ENCODE measurements around the gene PDAP1.

The PDAP1 gene

GRCh38 chr7:99409806-99410205, 1.4 kb upstream of the PDAP1 start:
- H3K9ac ChIP-seq (ENCODE audit: low read depth in 1 of 2, low read length in 2 of 2), result peak overlapping the region; percentile 95 to 98
- H3K27ac ChIP-seq (ENCODE audit: low read depth in 2 of 2, low read length in 2 of 2), result no peak overlapping the region
- peaks cover 21 to 22% of the 10 kb centered on the region in 2 donors for H3K4me1 ChIP-seq (ENCODE audit: control insufficient read depth in 2 of 2, insufficient read depth in 2 of 2, low read length in 2 of 2)
- no peaks in the 10 kb centered on the region for H3K27me3 ChIP-seq (ENCODE audit: control insufficient read depth in 2 of 2, insufficient read depth in 2 of 2, low read length in 2 of 2)
- peaks cover 31 to 33% of the 10 kb centered on the region in 2 donors for H3K36me3 ChIP-seq (ENCODE audit: control insufficient read depth in 2 of 2, insufficient read depth in 2 of 2, low read length in 2 of 2)
- H3K4me3 ChIP-seq (ENCODE audit: low read length in 2 of 2), result peak overlapping the region; percentile 88 to 99
- H3K9me3 ChIP-seq (ENCODE audit: control insufficient read depth in 2 of 2, low read length in 2 of 2), result no peaks in the 10 kb centered on the region

GRCh38 chr7:99409192-99409572, 785 bp upstream of the PDAP1 start:
- H3K4me3 ChIP-seq (ENCODE audit: low read length in 2 of 2), result peak overlapping the region; percentile 88 to 99
- peak overlapping the region; percentile 99 for H3K27ac ChIP-seq (ENCODE audit: low read depth in 2 of 2, low read length in 2 of 2)
- peak overlapping the region; percentile 95 to 98 for H3K9ac ChIP-seq (ENCODE audit: low read depth in 1 of 2, low read length in 2 of 2)
- no peaks in the 10 kb centered on the region for H3K27me3 ChIP-seq (ENCODE audit: control insufficient read depth in 2 of 2, insufficient read depth in 2 of 2, low read length in 2 of 2)
- H3K9me3 ChIP-seq (ENCODE audit: control insufficient read depth in 2 of 2, low read length in 2 of 2), result no peaks in the 10 kb centered on the region
- peaks cover 31 to 32% of the 10 kb centered on the region in 2 donors for H3K36me3 ChIP-seq (ENCODE audit: control insufficient read depth in 2 of 2, insufficient read depth in 2 of 2, low read length in 2 of 2)
- peaks cover 21 to 22% of the 10 kb centered on the region in 2 donors for H3K4me1 ChIP-seq (ENCODE audit: control insufficient read depth in 2 of 2, insufficient read depth in 2 of 2, low read length in 2 of 2)

- H3K4me3 ChIP-seq (ENCODE audit: low read length in 2 of 2), result peak overlapping the region; percentile 88 to 99
- H3K4me1 ChIP-seq (ENCODE audit: control insufficient read depth in 2 of 2, insufficient read depth in 2 of 2, low read length in 2 of 2), result peaks cover 21 to 22% of the 10 kb centered on the region in 2 donors
- no peaks in the 10 kb centered on the region for H3K9me3 ChIP-seq (ENCODE audit: control insufficient read depth in 2 of 2, low read length in 2 of 2)
- H3K9ac ChIP-seq (ENCODE audit: low read depth in 1 of 2, low read length in 2 of 2), result peak overlapping the region; percentile 95 to 98
- peak overlapping the region; percentile 99 for H3K27ac ChIP-seq (ENCODE audit: low read depth in 2 of 2, low read length in 2 of 2)
- H3K36me3 ChIP-seq (ENCODE audit: control insufficient read depth in 2 of 2, insufficient read depth in 2 of 2, low read length in 2 of 2), result peaks cover 31 to 36% of the 10 kb centered on the region in 2 donors
- no peaks in the 10 kb centered on the region for H3K27me3 ChIP-seq (ENCODE audit: control insufficient read depth in 2 of 2, insufficient read depth in 2 of 2, low read length in 2 of 2)
Measured at GRCh38 chr7:99407872-99408378, 472 bp downstream of the PDAP1 start.

- peaks cover 25 to 32% of the 10 kb centered on the region in 2 donors for H3K36me3 ChIP-seq (ENCODE audit: control insufficient read depth in 2 of 2, insufficient read depth in 2 of 2, low read length in 2 of 2)
- no peaks in the 10 kb centered on the region for H3K9me3 ChIP-seq (ENCODE audit: control insufficient read depth in 2 of 2, low read length in 2 of 2)
- no peaks in the 10 kb centered on the region for H3K27me3 ChIP-seq (ENCODE audit: control insufficient read depth in 2 of 2, insufficient read depth in 2 of 2, low read length in 2 of 2)
- no peak overlapping the region for H3K4me3 ChIP-seq (ENCODE audit: low read length in 2 of 2)
- H3K9ac ChIP-seq (ENCODE audit: low read depth in 1 of 2, low read length in 2 of 2), result peak overlapping the region in 1 of 2 donors; percentile 19
- H3K4me1 ChIP-seq (ENCODE audit: control insufficient read depth in 2 of 2, insufficient read depth in 2 of 2, low read length in 2 of 2), result peaks cover 21 to 22% of the 10 kb centered on the region in 2 donors
- H3K27ac ChIP-seq (ENCODE audit: low read depth in 2 of 2, low read length in 2 of 2), result no peak overlapping the region
Measured at GRCh38 chr7:99406557-99406956, 1.8 kb downstream of the PDAP1 start.

- Histone ChIP-seq H3K4me3 (ENCODE audit: low read length in 2 of 2) (no peak overlapping the region), H3K36me3 (ENCODE audit: control insufficient read depth in 2 of 2, insufficient read depth in 2 of 2, low read length in 2 of 2) (peaks cover 25 to 37% of the 10 kb centered on the region in 2 donors), H3K4me1 (ENCODE audit: control insufficient read depth in 2 of 2, insufficient read depth in 2 of 2, low read length in 2 of 2) (peaks cover 18 to 21% of the 10 kb centered on the region in 2 donors), H3K9ac (ENCODE audit: low read depth in 1 of 2, low read length in 2 of 2) (no peak overlapping the region), H3K27ac (ENCODE audit: low read depth in 2 of 2, low read length in 2 of 2) (no peak overlapping the region), H3K9me3 (ENCODE audit: control insufficient read depth in 2 of 2, low read length in 2 of 2) (no peaks in the 10 kb centered on the region), H3K27me3 (ENCODE audit: control insufficient read depth in 2 of 2, insufficient read depth in 2 of 2, low read length in 2 of 2) (no peaks in the 10 kb centered on the region)
Measured at GRCh38 chr7:99404977-99405320, 3.4 kb downstream of the PDAP1 start.

GRCh38 chr7:99404235-99404976, 4.0 kb downstream of the PDAP1 start:
- no peak overlapping the region for H3K4me3 ChIP-seq (ENCODE audit: low read length in 2 of 2)
- no peaks in the 10 kb centered on the region for H3K27me3 ChIP-seq (ENCODE audit: control insufficient read depth in 2 of 2, insufficient read depth in 2 of 2, low read length in 2 of 2)
- peaks cover 30 to 42% of the 10 kb centered on the region in 2 donors for H3K36me3 ChIP-seq (ENCODE audit: control insufficient read depth in 2 of 2, insufficient read depth in 2 of 2, low read length in 2 of 2)
- peaks cover 16 to 17% of the 10 kb centered on the region in 2 donors for H3K4me1 ChIP-seq (ENCODE audit: control insufficient read depth in 2 of 2, insufficient read depth in 2 of 2, low read length in 2 of 2)
- H3K9me3 ChIP-seq (ENCODE audit: control insufficient read depth in 2 of 2, low read length in 2 of 2), result no peaks in the 10 kb centered on the region
- no peak overlapping the region for H3K27ac ChIP-seq (ENCODE audit: low read depth in 2 of 2, low read length in 2 of 2)
- no peak overlapping the region for H3K9ac ChIP-seq (ENCODE audit: low read depth in 1 of 2, low read length in 2 of 2)

GRCh38 chr7:99403764-99404163, 4.6 kb downstream of the PDAP1 start:
- H3K27me3 ChIP-seq (ENCODE audit: control insufficient read depth in 2 of 2, insufficient read depth in 2 of 2, low read length in 2 of 2), result no peaks in the 10 kb centered on the region
- H3K4me3 ChIP-seq (ENCODE audit: low read length in 2 of 2), result no peak overlapping the region
- H3K36me3 ChIP-seq (ENCODE audit: control insufficient read depth in 2 of 2, insufficient read depth in 2 of 2, low read length in 2 of 2), result peaks cover 36 to 49% of the 10 kb centered on the region in 2 donors
- no peak overlapping the region for H3K27ac ChIP-seq (ENCODE audit: low read depth in 2 of 2, low read length in 2 of 2)
- peaks cover 16% of the 10 kb centered on the region in 2 donors for H3K4me1 ChIP-seq (ENCODE audit: control insufficient read depth in 2 of 2, insufficient read depth in 2 of 2, low read length in 2 of 2)
- no peaks in the 10 kb centered on the region for H3K9me3 ChIP-seq (ENCODE audit: control insufficient read depth in 2 of 2, low read length in 2 of 2)
- no peak overlapping the region for H3K9ac ChIP-seq (ENCODE audit: low read depth in 1 of 2, low read length in 2 of 2)

GRCh38 chr7:99402854-99403253, 5.5 kb downstream of the PDAP1 start:
- no peak overlapping the region for H3K4me3 ChIP-seq (ENCODE audit: low read length in 2 of 2)
- peaks cover 43 to 58% of the 10 kb centered on the region in 2 donors for H3K36me3 ChIP-seq (ENCODE audit: control insufficient read depth in 2 of 2, insufficient read depth in 2 of 2, low read length in 2 of 2)
- H3K9me3 ChIP-seq (ENCODE audit: control insufficient read depth in 2 of 2, low read length in 2 of 2), result no peaks in the 10 kb centered on the region
- no peak overlapping the region for H3K9ac ChIP-seq (ENCODE audit: low read depth in 1 of 2, low read length in 2 of 2)
- H3K27ac ChIP-seq (ENCODE audit: low read depth in 2 of 2, low read length in 2 of 2), result no peak overlapping the region
- H3K27me3 ChIP-seq (ENCODE audit: control insufficient read depth in 2 of 2, insufficient read depth in 2 of 2, low read length in 2 of 2), result no peaks in the 10 kb centered on the region
- peaks cover 15% of the 10 kb centered on the region in 2 donors for H3K4me1 ChIP-seq (ENCODE audit: control insufficient read depth in 2 of 2, insufficient read depth in 2 of 2, low read length in 2 of 2)

- no peak overlapping the region for H3K4me3 ChIP-seq (ENCODE audit: low read length in 2 of 2)
- no peak overlapping the region for H3K27ac ChIP-seq (ENCODE audit: low read depth in 2 of 2, low read length in 2 of 2)
- no peak overlapping the region for H3K9ac ChIP-seq (ENCODE audit: low read depth in 1 of 2, low read length in 2 of 2)
- H3K36me3 ChIP-seq (ENCODE audit: control insufficient read depth in 2 of 2, insufficient read depth in 2 of 2, low read length in 2 of 2), result peaks cover 66 to 84% of the 10 kb centered on the region in 2 donors
- H3K4me1 ChIP-seq (ENCODE audit: control insufficient read depth in 2 of 2, insufficient read depth in 2 of 2, low read length in 2 of 2), result no peaks in the 10 kb centered on the region
- H3K9me3 ChIP-seq (ENCODE audit: control insufficient read depth in 2 of 2, low read length in 2 of 2), result no peaks in the 10 kb centered on the region
- H3K27me3 ChIP-seq (ENCODE audit: control insufficient read depth in 2 of 2, insufficient read depth in 2 of 2, low read length in 2 of 2), result no peaks in the 10 kb centered on the region
Measured at GRCh38 chr7:99399597-99399996, 8.8 kb downstream of the PDAP1 start.

- H3K9me3 ChIP-seq (ENCODE audit: control insufficient read depth in 2 of 2, low read length in 2 of 2), result no peaks in the 10 kb centered on the region
- peaks cover 63 to 81% of the 10 kb centered on the region in 2 donors for H3K36me3 ChIP-seq (ENCODE audit: control insufficient read depth in 2 of 2, insufficient read depth in 2 of 2, low read length in 2 of 2)
- no peak overlapping the region for H3K4me3 ChIP-seq (ENCODE audit: low read length in 2 of 2)
- H3K27me3 ChIP-seq (ENCODE audit: control insufficient read depth in 2 of 2, insufficient read depth in 2 of 2, low read length in 2 of 2), result no peaks in the 10 kb centered on the region
- H3K27ac ChIP-seq (ENCODE audit: low read depth in 2 of 2, low read length in 2 of 2), result no peak overlapping the region
- peaks cover 0 to 2% of the 10 kb centered on the region in 2 donors for H3K4me1 ChIP-seq (ENCODE audit: control insufficient read depth in 2 of 2, insufficient read depth in 2 of 2, low read length in 2 of 2)
- H3K9ac ChIP-seq (ENCODE audit: low read depth in 1 of 2, low read length in 2 of 2), result no peak overlapping the region
Measured at GRCh38 chr7:99398891-99399445, 9.4 kb downstream of the PDAP1 start.
